Ishikawa (cell line): ENCODE results near the gene DCAF8.

Experiments used
- CEBPB ChIP-seq: IDR thresholded peaks from 2 replicates; pipeline ENCODE4 v1.6.1; 2012
- CREB1 ChIP-seq: IDR thresholded peaks from 2 replicates; pipeline ENCODE4 v1.6.1; 2012; ENCODE audit warnings: low read depth
- EGR1 ChIP-seq: IDR thresholded peaks from 2 replicates; pipeline ENCODE4 v1.6.1; 2012
- EP300 ChIP-seq: IDR thresholded peaks from 2 replicates; pipeline ENCODE4 v1.6.1; 2012; ENCODE audit warnings: borderline replicate concordance
- FOXM1 ChIP-seq: IDR thresholded peaks from 2 replicates; pipeline ENCODE4 v1.6.1; 2012; ENCODE audit warnings: low read depth, borderline replicate concordance
- MAX ChIP-seq: IDR thresholded peaks from 2 replicates; pipeline ENCODE4 v1.6.1; 2012
- NFIC ChIP-seq: IDR thresholded peaks from 2 replicates; pipeline ENCODE4 v1.6.1; 2012
- RAD21 ChIP-seq: IDR thresholded peaks from 2 replicates; pipeline ENCODE4 v1.6.1; 2012; ENCODE audit warnings: low read depth
- REST ChIP-seq: IDR thresholded peaks from 2 replicates; pipeline ENCODE4 v1.6.1; 2012; ENCODE audit warnings: low read depth, mild to moderate bottlenecking
- TAF1 ChIP-seq: IDR thresholded peaks from 2 replicates; pipeline ENCODE4 v1.6.1; 2012; ENCODE audit warnings: low read depth, mild to moderate bottlenecking
- TCF12 ChIP-seq: IDR thresholded peaks from 2 replicates; pipeline ENCODE4 v1.6.1; 2012; ENCODE audit warnings: low read depth
- TEAD4 ChIP-seq: IDR thresholded peaks from 2 replicates; pipeline ENCODE4 v1.6.1; 2012
- USF1 ChIP-seq: IDR thresholded peaks from 2 replicates; pipeline ENCODE4 v1.6.1; 2012
- YY1 ChIP-seq: IDR thresholded peaks from 2 replicates; pipeline ENCODE4 v1.6.1; 2012; ENCODE audit warnings: low read depth
- ZBTB7A ChIP-seq: IDR thresholded peaks from 2 replicates; pipeline ENCODE4 v1.6.1; 2012; ENCODE audit warnings: low read depth

The DCAF8 gene

GRCh38 chr1:160255781-160256300, 6.5 kb downstream of the DCAF8 start:
- no peak for TF ChIP-seq FOXM1
- no peak for TF ChIP-seq USF1
- TF ChIP-seq CEBPB = no peak
- TF ChIP-seq ZBTB7A = no peak
- no peak for TF ChIP-seq RAD21

GRCh38 chr1:160251687-160252526, 10.4 kb downstream of the DCAF8 start:
- no peak for TF ChIP-seq FOXM1
- no peak for TF ChIP-seq USF1
- no peak for TF ChIP-seq EGR1
- no peak for TF ChIP-seq NFIC
- no peak for TF ChIP-seq TCF12
- no peak for TF ChIP-seq ZBTB7A
- TF ChIP-seq TAF1 = no peak
- no peak for TF ChIP-seq TEAD4
- no peak for TF ChIP-seq EP300
- no peak for TF ChIP-seq REST
- TF ChIP-seq RAD21 = peak; percentile 80
- peak; percentile 75 for TF ChIP-seq CEBPB
- TF ChIP-seq CREB1 = no peak
- TF ChIP-seq YY1 = no peak
- no peak for TF ChIP-seq MAX

GRCh38 chr1:160251011-160251410, 11.3 kb downstream of the DCAF8 start:
- TF ChIP-seq EP300 = no peak
- no peak for TF ChIP-seq TCF12
- TF ChIP-seq RAD21 = no peak
- TF ChIP-seq NFIC = no peak
- no peak for TF ChIP-seq TAF1
- no peak for TF ChIP-seq YY1
- no peak for TF ChIP-seq CEBPB
- TF ChIP-seq TEAD4 = no peak
- no peak for TF ChIP-seq EGR1

- TF ChIP-seq ZBTB7A (no peak), CEBPB (no peak), CREB1 (no peak), YY1 (no peak), MAX (no peak), REST (no peak), RAD21 (no peak), EGR1 (no peak), TCF12 (no peak), TAF1 (no peak)
These were observed 15.3 kb downstream of the DCAF8 start for GRCh38 chr1:160247053-160247452.

GRCh38 chr1:160245434-160245833, 16.9 kb downstream of the DCAF8 start:
- TF ChIP-seq CREB1 = no peak
- TF ChIP-seq EP300 = no peak
- no peak for TF ChIP-seq RAD21

GRCh38 chr1:160244209-160244608, 18.1 kb downstream of the DCAF8 start:
- no peak for TF ChIP-seq CREB1
- TF ChIP-seq TAF1 = no peak
- TF ChIP-seq USF1 = no peak
- no peak for TF ChIP-seq ZBTB7A
- TF ChIP-seq MAX = no peak
- TF ChIP-seq EP300 = no peak
- TF ChIP-seq RAD21 = no peak
- TF ChIP-seq TCF12 = no peak
- TF ChIP-seq REST = no peak
- no peak for TF ChIP-seq NFIC
- no peak for TF ChIP-seq YY1
- TF ChIP-seq TEAD4 = no peak
- TF ChIP-seq FOXM1 = no peak
- TF ChIP-seq CEBPB = no peak
- no peak for TF ChIP-seq EGR1
